Stimulated activated CD8-positive, alpha-beta memory T cell treated with anti-CD3 and anti-CD28 coated beads, Interleukin-2, amount 100 ng/mL, for 48 hours (primary cell): ENCODE measurements around the gene CCDC85C.

ENCODE experiments used
- DNase-seq, 2 donors: peaks; one replicate each; pipeline ENCODE4 v3.0.0-alpha.2; 2020; ENCODE audit warnings: low read depth in 2 of 2

The CCDC85C gene

DNA sequence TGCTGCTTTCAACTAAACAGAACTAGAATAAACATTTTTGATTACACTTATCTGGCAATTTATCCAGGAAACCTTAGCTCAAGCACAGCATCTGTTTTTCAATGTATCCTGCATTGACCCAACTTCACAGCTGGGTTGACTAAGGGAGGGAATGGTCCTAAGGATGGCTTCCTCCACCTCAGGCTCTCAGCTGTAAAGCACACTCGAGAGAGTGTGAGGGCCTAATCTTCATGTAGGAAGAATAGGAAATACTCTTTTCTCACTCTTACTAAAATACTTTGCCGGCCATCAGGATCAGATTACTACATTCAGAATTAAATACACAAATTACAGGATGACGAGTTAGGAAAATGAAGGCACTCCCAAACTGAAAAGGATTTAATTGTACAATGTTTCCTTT, 130.5 kb downstream of the CCDC85C start:
- no peak for DNase-seq

DNA sequence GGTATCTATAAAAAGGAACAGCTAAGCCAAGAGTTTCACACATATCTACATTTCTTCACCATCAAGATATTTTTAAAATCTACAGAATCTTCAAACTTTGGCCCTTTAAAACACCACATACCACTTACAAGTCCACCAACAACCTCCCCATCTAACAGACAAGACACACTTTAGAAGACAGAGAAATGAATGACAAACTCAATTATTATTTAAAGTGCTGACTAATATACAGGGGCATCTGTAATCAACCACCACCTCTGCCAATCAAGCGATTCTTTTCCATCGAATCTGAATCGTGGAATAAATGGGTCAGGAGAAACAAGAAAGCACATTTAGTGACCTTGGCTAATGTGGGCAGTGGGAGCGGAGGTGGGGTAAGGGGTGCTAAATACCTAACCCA, 131.1 kb downstream of the CCDC85C start:
- DNase-seq: no peak

DNA sequence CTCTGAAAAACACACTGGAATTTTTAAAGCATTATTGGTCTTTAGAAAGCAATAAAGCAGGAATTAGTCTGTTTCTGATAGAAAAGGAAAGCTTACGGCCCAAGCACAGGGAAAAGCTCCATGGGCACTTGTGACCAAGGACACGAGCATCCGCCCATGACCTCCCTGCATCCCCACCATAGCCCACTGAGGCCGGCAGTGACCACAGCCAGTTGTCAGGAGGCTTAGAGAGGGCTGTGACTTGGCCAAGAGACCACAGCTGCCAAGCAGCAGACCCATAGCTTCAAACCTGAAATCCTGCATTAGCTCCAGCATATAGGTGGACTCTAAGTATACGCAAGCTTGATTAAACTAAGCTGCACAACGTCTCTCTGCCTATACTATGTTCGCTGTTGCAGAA, 132.3 kb downstream of the CCDC85C start:
- no peak for DNase-seq

DNA sequence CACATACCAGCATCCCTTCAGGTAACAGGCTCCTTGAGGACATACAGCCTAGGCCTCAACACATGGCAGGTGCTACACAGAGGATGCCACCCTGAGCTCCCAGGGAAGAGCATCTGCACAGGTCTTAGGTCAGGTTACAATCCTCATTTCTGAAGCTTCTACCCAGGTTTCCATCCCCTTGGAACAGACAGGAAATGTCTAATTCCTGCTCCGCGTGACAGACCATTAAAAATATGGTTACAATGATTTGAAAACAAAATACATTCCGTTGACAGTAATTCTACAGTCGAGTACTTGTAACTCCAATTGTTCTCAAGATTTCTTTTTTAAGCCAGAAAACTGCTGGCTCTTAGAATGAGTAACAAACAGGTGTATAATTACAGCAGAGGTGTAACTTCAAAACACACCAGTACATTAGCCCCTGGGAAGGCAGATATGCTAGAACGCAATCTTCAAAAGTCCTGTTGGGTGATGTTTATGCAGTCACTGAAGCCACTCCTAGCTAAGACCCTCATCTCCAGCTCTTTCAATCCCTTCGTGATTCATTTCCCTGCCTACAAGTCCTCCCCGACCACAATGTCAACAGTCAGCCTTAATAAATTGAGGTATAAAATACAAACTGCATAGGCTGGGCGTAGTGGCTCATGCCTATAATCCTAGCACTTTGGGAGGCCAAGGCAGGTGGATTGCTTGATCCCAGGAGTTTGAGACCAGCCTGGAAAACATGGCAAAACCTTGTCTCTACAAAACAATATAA, 135.0 kb downstream of the CCDC85C start:
- no peak for DNase-seq

DNA sequence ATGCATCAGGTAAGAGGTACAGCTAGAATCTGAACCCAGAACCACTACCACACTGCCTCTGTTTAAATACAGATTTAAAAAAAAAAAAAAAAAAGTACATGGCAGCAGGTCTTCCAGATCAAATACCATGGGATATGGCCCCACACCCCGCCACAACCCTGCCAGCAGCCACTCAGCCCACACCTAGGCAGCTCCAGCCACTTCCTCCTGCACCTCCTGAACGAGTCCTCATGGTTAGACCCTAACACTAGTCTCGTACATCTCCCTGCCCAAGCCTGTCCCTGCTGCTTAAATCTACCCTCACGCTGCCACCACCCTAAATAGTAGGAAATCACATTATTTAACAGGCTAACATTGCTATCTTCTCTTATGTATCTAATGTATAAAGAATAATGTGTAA, 135.9 kb downstream of the CCDC85C start:
- DNase-seq: no peak

DNA sequence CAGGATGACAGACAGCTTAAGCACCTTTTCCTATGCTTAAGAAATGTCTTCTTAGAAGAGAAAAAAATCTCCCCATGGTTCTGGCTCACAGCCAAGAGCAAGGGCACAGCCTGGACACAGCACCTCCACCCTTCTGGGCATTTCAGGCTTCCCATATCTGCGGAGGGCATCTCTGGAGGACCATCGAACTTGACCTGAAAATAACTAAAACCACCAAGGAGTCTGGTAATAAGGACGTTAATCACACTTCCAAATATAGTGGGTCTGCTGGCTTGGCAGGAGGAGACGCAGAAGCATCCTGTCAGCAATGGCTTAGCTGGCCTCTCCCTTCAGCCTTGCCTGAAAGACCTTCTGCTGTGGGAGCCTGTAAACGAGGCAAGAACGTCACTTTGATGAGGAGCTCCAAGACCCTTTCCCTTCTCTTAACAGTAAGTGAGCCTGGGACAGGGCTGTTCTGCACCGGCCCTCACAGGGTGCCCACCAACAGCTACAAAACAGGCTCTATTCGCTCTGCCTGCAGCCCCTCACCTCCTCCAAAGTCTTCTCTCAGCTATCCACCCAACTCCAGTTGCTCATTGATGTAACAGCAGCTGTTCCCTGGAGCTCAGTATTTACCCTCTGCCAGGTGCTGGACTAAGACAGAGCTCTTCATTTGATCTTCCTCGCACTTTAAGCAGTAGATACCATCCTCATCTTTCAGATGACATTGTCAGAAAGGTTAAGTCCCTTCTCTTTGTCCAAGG, 136.5 kb downstream of the CCDC85C start:
- no peak for DNase-seq

DNA sequence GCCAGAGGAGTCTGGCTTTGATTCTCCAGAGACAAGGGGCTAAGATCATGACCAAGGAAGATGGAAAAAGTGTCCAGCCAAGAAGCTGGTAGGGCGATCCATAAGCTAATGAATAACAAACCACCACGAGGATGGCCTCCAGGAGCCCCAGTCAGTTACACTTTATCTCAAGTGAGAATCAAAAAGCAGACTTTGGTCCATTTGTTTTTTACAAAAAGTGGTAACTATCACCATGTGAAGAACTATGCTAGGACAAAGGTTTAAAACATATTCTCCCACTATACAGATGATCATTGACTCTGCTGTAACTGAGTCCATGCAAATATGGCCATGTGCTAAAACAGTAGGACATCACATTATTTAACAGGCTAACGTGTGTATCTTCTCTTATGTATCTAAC, 137.2 kb downstream of the CCDC85C start:
- no peak for DNase-seq

DNA sequence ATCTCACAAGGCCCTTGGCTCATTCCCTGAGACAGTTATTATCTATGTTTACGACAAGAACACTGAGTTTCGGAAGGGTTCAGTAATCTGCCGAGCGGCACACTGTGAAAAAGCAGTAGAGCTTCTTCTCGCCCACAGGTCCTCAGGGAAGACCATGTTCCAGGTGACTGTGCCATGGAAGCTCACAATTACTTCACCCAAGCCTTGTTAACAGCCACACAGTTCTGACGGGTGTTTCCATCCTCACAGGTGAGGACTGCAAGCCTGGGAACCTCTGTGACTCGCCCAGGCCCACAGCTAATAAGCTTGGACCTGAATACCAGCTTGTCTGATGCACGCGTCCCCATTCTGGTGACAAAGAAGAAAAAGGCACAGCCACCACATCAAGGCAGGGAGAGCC, 138.7 kb downstream of the CCDC85C start:
- no peak for DNase-seq

DNA sequence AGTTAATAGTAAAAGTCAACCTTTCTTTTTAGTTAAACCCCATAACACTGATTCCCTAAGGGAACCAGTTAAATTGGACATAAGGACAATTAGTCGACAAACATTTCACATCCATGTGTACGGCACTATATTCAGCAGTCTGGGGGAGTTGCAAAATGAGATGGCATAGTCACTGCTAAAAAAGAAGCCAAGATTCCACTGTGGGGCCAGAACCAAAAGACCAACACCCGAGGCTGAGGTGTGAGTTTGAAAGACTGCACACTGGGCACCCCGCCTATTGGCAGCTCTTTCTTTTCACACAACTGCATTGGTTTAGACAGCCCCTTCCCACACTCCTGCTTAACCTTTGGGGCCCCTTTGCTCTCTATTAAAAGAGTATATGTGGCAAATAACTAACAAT, 140.0 kb downstream of the CCDC85C start:
- no peak for DNase-seq

DNA sequence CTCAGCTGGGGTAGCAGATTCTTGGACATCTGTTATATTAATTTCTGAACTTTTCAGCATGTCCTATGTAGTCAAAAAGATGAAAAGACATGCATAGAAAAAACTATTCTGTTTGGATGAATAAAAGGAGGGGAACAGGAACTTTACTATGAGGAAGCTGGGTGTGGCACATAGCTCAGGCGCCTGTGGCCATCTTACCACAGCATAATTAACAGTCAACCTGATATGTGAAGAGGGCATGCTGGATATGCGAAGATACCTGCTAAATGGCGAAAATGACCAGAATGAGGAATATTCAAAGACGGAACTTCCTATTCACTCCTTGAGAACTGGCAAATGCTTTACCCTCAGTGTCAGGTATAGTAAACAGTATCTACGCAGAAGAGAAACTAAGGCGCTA, 141.8 kb downstream of the CCDC85C start:
- DNase-seq: no peak

DNA sequence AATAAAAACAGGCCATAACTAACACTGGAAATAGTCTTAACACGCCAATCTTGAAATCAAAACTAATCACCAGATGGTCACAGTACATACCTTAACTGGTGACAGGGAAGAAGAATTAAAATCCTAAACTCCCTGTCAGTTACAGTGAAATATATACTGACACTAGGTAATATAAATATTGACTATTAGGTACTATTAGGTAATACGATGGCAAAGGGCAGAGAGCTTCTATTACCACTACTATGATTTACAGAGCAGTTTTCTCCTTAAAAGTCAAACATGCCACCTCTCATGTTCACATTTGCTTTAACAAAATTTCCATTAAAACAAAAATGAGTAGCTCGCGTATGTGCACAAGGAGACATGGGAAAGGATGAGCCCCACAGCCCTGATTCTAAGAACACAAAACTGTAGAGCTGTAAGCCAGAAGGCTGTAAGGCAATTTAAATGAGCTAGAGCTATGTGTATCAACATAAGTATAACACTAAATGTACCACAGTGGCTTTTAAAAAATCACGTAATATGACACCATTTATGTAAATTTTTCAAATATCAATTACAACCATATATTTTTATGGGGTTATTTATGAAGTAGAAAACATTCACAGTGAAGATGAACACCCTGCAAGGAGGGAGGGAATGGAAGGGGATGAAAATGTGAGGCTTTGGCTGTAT, 142.5 kb downstream of the CCDC85C start:
- no peak for DNase-seq

DNA sequence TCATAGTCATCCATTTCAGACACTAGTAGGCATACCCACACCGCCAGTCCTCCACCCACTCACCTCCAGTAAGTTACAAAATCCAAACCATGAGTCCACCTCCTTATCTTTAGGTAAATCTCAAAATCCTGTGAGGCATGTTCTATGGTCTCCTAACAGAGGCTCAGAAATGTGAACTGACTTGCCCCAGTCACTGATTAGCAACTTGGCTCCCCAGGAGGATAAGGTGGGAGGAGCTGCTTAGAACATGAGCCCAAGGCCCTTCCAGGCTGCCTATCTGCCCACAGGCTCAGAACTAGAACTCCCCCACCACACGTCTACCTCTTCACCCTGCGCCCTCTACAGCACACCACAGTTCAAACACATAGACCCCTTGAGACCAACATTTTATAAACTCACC, 143.2 kb downstream of the CCDC85C start:
- DNase-seq: no peak

DNA sequence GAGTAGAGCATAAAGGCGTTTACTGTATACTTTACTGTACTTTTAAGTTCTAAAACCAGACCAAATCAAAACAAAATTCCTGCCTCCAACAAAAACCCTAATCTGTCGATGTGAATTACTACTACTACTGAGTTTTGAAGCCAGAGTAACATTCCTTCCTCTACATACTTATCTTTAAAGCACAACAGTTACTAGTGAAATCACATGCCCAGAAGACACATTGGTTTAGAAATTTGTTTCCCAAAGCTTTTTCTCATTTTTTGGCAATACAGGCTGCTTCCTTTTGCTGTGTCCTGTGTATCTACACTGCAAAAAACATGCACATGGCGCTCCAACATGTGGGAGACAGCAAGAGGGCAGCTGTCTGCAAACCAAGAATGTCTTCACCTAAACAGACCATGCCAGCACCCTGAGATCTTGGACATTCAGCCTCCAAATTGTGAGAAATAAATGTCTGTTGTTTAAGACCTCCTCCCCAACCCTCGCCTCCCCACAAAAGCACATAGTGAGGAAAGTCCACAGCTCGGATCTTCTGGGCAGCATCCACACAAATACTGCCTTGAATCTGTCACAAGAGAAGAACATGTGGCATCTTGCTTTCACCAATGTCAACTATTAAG, 144.4 kb downstream of the CCDC85C start:
- DNase-seq: no peak

DNA sequence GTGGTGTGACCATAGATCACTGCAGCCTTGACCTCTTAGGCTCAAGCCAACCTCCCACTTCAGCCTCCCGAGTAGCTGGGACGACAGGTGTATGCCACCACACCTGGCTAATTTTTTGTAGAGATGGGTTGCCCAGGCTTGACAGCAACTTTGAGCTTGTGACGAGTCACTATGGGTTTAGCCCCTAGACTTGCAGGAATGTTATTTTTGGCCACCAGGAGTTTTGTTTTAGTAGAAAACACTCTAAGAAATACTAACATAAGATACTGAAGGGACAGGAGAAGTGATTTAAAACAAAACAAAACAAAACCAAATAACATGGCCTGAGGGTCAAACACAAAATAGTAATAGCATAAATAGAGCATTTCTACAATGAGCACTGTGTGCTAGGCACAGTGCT, 149.8 kb downstream of the CCDC85C start:
- DNase-seq: no peak

DNA sequence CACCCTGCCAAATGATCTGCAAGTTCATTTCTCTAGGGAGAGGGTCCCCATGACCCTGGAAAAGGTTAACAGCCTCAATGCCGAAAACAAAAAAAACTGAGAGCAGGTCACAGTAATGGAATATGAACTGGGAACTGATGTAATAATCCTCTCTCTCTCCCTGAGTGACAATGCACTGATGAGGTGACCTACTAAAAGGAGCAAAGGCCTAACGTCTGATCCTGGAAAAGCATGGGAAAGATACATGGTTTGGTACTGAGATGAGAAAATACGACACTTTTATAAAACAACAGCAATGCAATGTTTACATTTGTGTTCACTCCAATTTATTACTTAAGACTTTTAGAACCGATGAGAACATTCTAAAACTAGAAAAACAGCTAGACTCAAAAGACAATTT, 151.0 kb downstream of the CCDC85C start:
- no peak for DNase-seq

DNA sequence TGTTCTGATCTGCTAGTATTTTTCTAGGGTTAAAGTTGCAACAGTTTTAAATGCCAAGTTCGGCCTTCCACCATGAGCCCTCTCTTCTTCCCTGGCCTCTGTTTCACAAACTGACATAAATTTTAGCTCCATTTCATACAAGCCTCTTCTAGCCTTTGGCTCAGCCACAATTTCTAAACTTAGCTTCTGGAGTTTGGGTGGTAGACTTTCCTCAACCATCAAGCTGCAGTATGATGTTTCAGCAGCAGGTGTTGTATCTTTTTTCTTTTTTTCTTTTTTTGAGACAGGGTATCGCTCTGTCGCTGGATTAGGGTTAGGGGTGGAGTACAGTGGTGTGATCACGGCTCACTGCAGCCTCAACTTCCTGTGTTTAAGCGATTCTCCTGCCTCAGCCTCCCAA, 152.8 kb downstream of the CCDC85C start:
- DNase-seq: no peak

DNA sequence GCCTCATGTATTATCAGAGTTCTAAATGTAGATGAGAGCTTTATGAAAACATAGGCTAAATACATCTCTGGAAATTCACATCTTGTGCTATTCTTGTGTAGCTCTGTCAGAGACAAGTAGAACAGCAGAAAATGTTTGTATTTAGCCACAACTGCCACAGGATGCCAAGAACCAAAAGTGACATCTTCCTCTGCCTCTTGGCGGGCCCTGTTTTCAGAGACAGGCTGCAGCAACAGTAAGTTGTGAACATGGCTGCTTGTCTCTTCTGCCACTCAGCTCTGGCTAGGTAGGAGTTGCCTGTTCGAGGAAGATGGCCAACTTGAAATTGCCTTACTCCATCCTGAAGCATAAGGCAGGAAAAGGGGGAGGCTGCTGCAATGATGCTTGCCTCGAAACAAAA, 153.7 kb downstream of the CCDC85C start:
- no peak for DNase-seq
